NCI-H128 (cell line): ENCODE results near the gene ARHGAP44.
A peak's percentile ranks its signal among the peaks of the same experiment; 100 is the strongest.

Experiments used
- DNase-seq: peaks from one replicate; lab custom pipeline; 2025; ENCODE audit not compliant: unreplicated experiment; lab: John Stamatoyannopoulos, UW

Gene ARHGAP44

GRCh38 chr17:12992676-12993075 is 203.4 kb downstream of the ARHGAP44 start:
- no peak for DNase-seq

DNA sequence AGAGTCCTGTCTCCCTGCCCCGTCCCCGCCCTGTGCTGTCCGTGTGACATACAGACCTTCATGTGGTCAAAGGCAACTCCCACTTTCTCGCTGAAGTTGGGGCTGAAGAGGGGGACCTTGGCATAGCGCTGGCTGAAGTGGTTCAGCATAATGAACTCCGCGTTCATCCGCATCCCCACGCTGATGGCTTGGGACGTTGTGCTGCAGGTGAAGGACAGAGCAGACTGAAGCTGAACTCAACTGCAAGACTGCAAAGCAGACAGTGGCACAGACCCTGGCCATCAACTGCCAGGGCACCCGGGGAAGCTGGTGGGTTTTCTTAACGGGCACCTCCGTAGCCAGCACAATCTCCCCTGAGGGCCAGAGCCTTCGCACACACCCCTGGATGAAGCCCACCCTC is 204.3 kb downstream of the ARHGAP44 start:
- DNase-seq = no peak

DNA sequence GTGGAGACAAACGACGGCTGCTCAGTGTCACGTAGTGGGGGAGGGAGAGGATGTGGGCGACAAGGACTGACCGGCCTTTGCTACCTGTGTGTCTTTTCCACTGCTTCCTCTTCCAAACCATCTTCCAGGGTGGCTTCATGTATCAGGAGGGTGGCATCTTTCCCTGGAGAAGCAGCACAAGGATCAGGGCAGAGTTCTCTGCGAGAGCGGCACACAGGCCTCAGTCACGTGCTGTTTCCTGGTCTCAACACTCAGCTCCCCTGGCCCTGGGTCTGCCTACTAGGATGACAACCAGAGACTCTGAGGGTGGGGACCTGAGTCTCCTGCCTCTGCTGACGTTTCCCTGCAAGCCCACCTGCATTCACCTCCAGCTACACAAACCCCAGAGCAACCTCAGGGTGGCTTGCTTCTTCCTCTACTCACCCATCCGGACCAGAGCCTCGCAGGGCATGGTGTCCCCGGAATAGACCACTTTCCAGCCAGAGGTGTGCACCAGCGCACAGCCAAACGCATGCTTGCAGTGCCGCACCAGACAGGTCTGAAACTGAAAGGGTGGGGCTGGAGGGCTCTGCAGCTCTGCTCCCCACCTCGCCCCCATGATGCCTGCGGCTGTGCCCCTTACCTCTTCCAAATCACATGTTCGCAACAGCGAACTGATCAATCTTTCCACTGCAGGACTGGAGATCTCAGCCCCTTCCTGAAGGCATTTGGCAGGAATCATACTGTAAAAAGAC is 205.2 kb downstream of the ARHGAP44 start:
- no peak for DNase-seq

DNA sequence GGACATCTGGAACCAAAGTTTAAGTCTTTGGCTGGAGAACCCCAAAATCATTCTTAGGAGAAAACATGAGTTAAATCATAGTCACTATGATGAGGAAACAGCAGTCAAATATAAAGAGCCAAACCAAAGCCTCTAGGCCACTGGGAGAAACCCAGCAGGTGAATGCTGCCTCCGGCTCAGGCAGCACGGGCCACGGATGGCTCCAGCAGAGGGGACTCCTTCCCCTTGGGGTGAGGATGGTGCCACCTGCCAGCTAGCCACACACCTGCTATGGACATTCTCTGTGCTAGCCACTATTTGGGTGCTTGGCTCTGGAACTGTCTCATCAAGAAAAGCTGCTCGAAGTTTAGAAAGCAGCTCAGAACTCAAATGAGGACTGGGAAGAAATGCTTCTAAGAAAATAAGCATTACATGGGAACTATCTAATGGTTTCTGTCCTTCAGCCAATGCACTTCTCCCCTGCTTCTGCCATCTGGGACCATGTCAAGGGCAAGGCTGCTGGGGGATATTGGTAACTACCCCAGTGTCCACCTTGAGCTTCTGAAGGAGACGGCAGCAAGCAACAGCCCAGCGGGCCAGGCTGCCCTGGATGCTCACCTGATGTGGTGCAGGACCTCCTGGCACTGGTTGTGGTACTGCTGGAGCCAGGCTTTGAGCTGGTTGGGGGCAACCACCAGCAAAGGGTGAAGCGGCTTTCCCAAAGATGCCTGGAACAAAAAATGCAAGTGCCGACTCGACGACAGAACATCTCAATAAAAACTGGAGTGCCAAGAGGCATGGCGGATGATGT is 206.0 kb downstream of the ARHGAP44 start:
- DNase-seq = no peak

- no peak for DNase-seq
These were observed 206.6 kb downstream of the ARHGAP44 start for GRCh38 chr17:12995896-12996295.

- no peak for DNase-seq
These were observed 207.1 kb downstream of the ARHGAP44 start for GRCh38 chr17:12996357-12996756.

GRCh38 chr17:12996941-12997340 is 207.6 kb downstream of the ARHGAP44 start:
- DNase-seq = no peak

DNA sequence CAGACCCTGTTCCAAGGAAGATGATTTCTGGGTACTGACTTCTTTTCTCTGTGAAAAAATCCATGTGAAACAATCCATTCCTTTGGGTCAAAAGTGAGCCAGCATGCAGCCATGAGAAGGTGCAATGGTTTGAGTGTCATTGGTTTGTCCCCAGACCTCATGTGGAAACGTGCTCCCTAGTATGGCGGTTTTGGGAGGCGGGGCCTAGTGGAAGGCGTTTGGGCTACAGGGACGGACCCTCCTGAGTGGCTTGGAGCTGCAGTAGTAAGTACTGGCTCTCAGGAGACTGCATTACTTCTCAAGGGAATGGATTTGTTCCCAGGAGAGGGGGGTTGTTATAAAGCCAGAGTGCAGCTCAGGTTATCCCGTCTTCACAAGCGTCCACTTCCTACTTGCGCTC is 209.2 kb downstream of the ARHGAP44 start:
- no peak for DNase-seq

DNA sequence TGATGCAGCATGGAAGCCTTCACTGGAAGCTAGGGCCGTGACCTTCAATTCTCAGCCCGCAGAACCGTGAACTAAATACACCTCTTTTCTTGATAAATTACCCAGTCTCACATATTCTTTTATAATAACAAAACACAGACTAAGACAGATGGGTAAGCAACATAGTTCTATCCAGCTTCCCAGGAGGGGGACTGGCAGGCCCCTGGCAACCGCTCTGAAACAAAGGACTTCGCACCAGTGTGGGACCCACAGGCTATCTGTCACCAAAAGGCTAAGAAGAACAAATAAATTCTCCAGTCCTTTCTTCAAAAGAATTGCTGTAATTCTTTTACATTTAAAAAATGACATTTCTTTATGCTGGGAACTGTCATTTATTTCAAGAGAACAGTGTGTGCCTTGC is 209.6 kb downstream of the ARHGAP44 start:
- no peak for DNase-seq

DNA sequence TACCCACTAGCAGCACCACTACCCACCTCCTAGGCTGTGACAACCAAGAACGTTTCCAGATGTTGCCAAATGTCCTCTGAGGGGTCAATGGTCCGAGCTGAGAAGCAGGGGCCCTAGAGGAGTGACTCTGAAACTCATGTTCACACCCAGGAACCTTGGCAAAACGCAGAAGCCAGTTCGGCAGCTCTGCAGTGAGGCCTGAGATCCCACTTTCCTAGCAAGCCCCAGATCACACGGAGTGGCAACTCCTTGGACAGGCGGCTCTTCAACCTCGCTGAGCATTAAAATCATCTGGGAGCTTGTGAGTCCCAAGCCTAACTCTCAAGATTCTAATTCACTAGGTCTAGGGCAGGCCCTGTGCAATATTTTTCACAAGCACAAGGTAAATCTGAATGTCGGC is 211.3 kb downstream of the ARHGAP44 start:
- no peak for DNase-seq

DNA sequence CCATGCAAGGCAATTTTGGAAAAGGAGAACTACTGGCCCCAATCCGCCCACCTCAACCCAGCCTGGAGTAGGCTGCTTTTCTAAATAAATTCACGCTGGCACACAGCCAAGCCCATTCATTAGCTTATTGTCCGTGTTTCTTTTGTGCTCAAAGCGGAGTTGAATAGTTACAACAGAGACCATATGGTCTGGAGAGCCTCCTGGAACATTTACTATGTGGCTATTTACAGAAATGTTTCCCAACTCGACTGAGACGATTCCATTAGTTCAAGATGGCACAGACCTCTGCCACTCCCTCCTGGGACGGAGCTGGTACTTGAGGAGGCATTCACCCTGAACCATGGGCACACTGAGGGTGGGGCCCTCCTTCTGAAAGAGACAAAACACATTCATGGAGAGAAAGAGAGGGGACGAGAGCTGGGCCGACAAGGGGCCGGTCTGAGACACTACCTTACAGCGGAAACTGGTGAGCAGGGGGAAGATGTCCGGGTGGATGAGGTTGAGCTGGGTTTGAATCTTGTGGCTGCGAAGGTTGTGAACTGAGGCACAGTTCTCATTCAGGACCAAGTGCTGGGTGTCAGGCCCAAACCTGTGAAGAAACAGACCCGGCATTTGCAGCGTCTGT is 212.8 kb downstream of the ARHGAP44 start:
- DNase-seq = peak; percentile 72

DNA sequence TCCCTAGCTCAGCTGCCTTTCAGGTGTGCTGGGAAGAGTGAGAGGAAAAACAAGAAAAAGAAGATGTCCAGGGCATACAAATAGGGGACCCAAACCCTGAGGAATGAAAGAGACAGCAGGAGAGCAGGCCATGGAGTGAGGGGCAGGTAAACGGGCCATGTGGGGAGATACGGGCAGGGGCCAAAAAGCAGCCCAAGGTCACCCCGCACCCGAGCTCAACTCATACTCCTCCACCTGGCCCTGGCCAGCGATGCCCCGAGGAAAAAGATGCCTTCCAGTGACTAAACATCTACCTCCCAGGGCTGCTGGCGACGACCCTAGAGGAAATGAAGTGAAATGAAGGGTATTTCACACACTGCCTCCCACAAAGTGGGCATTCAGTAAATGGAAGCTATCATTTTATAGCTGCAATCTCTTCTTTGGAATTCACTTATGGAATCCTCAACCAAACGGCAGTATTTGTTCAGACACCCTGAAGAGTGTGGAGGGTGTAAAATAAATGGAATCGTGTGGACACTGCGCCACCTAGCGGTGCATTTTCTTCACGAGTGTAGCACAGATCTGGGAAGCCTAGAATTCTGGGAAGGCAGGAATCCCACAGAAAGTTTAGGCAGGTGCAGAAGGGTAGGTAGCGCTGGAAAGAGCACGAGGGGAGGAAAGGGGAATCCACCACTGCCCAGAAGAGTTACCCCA is 213.6 kb downstream of the ARHGAP44 start:
- peak; percentile 24 for DNase-seq

DNA sequence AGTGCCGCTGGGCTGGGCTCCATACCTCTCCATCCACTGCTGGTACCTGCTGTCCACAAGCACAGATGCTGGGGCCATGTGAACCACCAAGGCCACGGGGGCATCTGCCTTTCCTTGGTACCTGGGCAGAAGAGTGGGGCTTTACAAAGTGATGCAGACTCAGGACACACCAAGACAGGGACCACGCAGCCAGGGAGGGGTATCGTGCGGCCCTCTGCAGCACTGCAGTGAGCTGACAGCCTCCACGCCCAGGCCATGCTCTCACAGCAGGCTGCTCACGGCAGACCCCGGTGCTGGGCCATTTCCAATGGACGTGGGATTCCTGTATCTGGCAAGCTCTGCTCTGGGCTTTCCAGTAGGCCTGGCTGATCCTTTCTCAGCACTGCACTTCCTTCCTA is 214.2 kb downstream of the ARHGAP44 start:
- DNase-seq = no peak

DNA sequence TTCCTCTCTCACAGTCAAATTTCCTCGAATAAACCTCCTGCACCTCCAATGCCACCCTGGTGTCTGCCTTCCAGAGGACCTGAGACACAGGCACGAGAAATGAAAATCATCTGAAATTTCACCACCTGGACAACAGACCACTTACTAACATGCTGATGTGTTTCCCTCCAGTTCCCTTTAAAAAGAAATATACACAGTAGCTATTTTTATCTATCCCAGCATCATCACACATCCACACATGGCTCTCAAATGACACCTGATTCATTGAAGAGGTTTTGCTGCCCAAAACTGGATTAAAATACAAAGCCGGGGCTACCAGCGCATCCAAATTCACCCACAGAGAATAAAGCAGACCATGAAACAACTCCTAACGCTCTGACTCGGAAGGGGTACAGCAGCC is 214.6 kb downstream of the ARHGAP44 start:
- no peak for DNase-seq

GRCh38 chr17:13004336-13004735 is 215.0 kb downstream of the ARHGAP44 start:
- no peak for DNase-seq

GRCh38 chr17:13005530-13005929 is 216.2 kb downstream of the ARHGAP44 start:
- DNase-seq = no peak

DNA sequence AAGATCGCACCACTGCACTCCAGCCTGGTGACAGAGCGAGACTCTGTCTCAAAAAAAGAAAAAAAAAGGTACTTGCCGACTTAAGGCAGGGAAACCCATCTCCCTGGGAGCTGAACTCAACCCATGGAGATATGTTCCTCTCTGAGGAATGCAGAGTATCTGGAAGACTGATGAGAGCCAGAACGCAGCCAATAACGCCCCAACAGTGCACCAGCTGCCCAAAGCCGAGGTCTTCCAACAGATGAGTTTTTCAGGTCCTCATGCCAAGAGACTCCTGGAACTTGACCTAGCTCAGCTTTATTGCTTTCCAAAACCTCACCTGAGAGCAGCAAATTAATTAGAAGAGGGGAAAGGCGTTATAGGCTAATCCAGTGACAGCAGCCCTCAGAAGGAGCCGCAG is 219.2 kb downstream of the ARHGAP44 start:
- DNase-seq = no peak

- DNase-seq = no peak
These were observed 221.7 kb downstream of the ARHGAP44 start for GRCh38 chr17:13010959-13011358.

DNA sequence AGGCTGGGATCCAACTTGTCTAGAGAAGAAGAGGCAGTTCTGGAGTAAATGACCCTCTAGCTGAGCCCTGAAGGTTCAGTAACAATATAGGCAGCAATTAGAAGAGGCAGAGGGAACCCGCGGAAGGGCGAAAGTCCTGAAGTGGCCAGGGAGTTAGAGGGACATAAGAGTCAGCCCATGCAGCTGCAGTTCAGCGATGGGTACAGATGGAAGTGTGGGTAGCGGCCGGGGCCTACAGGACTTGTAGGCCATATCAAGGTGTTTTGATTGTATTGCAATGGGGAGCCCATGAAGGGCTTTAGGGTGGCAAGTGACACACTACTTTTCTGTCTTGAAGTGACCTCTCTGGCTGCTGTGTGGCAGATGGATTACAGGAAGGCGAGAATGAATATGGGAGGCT is 225.5 kb downstream of the ARHGAP44 start:
- no peak for DNase-seq

- no peak for DNase-seq
These were observed 227.8 kb downstream of the ARHGAP44 start for GRCh38 chr17:13016881-13017654.
